ENCODE measurements around the gene AGAP1.

AGAP1 gene

GRCh38 chr2:236169741-236170589, 676.1 kb downstream of the AGAP1 start:
- DNase-seq, result no peak

- no peak for DNase-seq
Observed at GRCh38 chr2:236170590-236171165, 676.8 kb downstream of the AGAP1 start.

GRCh38 chr2:236171181-236171679, 677.4 kb downstream of the AGAP1 start:
- no peak for DNase-seq

- no peak for DNase-seq
Observed at GRCh38 chr2:236171680-236172254, 677.9 kb downstream of the AGAP1 start.

GRCh38 chr2:236172255-236173035, 678.6 kb downstream of the AGAP1 start:
- DNase-seq, result no peak

GRCh38 chr2:236173036-236173728, 679.3 kb downstream of the AGAP1 start:
- no peak for DNase-seq

DNA sequence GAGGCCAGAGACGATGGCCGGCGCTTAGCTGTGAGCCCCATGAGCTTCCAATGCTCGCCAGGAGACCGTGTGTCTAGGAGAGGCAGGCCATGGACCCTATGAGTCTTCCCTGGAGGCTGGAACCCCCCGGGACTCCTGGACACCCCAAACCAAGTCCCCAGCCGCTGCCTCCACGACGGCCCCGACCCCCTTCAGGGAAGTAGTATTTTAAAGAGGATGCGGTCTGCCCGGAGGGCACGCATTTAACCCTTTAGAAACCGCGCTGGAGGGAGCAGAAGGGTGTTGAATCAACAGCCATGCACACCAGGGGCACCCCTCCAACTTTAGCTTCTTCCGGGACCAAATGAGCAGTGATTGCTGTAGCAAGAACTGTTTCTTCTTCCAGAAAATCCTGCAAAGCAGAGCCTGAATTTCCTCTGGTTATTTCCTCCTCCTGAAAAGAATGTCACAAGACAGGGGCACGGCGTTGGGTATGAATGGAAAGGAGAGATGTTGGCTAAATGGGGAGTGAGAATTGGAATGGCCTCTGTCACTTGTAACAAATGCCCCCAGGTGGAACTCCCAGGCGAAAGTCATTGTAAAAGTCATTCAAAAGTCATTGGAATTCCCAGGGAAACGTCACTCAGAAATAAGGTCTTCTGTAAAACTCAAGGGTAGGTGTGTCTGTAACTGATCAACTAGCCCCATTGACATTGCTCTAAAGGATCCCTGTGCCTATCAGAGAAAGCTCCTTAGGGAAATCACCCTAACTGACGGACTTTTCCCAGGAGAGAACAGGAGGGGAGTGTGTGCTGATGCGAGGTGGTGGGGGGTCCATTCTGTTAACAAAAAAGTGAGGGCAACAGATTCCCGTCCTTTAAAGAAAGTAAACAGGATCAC, 680.1 kb downstream of the AGAP1 start:
- no peak for DNase-seq

DNA sequence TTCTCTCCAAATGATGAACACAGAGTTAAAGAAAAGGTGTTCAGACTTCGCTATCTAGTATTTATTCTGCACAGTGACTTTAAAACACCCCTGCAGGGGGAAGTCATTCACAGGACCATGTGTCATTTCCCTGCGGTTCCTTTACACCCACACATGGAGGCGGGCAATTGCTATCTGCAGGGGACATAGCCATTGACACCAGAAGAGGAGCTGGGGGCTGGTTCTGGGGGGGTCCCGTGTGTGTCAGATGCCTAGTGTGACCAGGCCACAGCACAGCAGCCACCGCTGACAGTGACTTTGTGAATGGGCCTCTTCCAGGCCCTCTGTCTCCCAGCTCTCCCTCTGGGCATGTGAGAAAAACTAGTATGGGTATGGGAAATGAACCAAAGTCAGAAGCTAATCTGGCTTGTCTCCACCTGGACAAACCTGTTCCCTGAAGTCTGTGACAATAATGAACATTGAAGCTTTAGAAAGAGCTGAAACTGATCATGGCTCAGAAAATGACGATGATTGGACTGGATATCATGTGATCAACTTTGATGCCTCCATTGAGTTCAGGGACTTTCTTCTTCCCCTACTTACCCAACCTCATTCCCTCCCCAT, 681.8 kb downstream of the AGAP1 start:
- no peak for DNase-seq

- no peak for DNase-seq
Observed at GRCh38 chr2:236176417-236176816, 682.6 kb downstream of the AGAP1 start.

DNA sequence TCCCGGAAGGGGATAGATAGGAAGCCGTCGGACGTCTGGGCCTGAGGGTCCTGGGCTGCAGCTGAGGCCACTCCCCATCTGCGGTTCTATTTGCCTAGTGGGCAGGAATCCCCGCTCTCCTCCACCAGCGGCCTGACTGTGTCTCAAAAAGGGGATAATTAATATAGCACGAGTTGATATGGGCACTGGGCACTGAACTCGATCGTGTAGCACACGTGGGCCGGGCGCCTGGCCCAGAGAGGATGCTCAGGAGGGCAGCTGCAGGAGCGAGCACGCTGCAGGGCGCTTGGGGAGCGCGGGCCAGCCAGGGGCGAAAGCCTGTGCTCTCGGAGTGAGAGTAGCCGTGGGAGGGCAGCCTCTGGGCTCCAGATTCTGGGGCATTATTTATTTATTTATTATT, 683.1 kb downstream of the AGAP1 start:
- no peak for DNase-seq

DNA sequence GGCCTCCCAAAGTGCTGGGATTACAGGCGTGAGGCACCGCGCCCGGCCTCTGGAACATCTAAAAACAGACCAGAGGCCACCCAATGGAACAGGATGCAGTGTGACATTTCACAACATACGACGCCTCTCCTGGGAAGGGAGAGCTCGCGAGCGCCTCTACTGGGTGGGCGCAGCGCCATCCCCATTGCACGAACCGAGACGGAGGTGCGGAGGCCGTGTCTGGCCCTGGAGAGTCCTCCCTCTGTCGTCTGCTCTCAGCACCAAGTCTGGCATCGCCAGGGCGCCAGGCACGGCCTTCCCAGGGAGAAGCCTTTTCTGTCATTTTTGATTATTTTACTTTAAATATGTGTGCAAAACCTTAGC, 683.7 kb downstream of the AGAP1 start:
- DNase-seq, result no peak

- no peak for DNase-seq
Observed at GRCh38 chr2:236177967-236178889, 684.4 kb downstream of the AGAP1 start.

DNA sequence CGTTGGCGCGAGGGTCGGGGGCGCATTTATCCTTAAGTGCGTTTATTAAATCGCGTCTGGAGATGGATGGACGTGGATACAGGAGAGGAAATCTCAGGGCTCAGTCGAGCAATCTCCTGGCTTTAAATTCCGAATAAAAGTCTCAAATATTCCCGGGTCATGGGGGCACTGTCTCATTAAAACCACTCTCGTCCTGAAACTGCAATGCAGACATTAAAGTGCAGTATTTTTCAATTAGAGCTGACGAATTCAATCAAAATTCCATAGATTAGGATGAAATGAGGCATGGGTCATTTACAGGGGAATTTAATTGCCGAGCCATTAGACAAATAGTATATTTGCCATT, 685.0 kb downstream of the AGAP1 start:
- DNase-seq, result no peak

- no peak for DNase-seq
Observed at GRCh38 chr2:236179236-236180075, 685.6 kb downstream of the AGAP1 start.

DNA sequence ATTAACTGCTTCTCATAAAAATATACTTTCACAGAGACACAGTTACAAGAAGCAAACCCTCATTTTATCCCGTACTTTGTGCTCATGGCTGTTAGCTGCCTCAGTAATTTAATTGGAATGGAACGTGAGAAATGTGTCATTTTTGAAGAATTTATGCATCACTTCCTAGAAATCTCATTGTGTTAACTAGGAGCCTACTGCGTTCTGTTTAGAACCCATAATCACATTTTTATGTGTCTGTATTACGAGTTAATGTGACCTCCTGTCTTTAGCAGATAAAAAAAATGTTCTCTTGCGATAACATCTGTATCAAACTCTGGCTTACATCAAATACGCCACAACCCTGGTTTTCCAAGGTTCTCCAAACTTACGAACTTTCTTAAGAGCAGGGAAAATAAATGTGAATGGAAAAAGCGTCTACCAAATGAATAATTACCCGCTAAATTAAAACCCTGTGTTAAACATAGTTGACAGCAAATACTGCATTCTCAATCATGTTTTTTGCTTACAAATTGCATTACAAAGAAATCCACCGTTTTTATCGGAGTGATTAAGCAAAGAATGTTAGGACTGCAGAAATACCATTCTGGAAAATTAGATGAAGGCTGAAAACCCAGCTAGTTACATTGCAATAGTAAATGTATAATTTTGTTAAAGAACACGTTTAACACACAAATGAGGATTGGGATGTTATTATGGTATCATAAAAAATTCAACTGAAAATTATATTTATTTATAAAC, 686.4 kb downstream of the AGAP1 start:
- no peak for DNase-seq

DNA sequence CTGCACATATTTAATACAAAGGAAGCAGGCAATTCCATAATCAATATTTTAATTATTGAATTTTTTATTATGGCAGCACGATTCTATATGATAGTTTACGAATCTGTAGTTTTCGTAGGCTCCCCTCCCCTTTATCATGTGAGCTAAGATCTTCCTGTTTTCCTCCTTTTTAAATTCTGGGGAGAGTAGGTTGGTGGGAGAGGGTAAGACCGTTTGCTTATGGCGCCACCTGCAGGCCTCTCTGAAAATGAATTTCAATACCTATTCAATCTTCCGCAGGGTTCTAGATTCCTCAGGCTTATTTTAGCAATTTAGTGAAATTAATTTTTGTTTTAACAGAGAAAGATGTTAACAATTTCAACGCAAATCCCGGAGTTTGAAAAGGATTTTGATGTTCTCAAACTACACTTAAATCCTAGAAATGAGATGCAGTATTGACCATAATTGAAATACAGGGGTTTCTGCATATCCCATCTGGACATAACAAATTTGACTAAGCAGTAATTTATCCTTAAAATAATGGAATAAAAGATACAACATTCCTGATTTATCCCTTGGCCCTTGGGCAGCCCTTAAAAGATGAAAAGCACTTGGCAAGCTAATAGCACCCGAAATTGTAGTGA, 687.1 kb downstream of the AGAP1 start:
- peak; percentile 16 for DNase-seq

Measured in activated CD4-positive, alpha-beta T cell treated with anti-CD3 and anti-CD28 coated beads, Interleukin-2, amount 50 U/mL, for 1 hour (primary cell).